Activated CD4-positive, alpha-beta memory T cell treated with anti-CD3 and anti-CD28 coated beads, Interleukin-2, amount 10 ng/mL, durations not matched to agents 7 days and 5 days (primary cell): ENCODE results near the gene TMCC1. TPM values are rescaled to one million over a fixed set of nuclear protein-coding genes. Genes with fewer than 3 reads are reported as not detected.
"Not testable (repeated sequence)": the region's sequence is repeated elsewhere in the genome, so short reads cannot be mapped to it uniquely, and the experiment has no call there.

Experiments used
- CTCF ChIA-PET: fragments of 350-600 bp; sonication (Branson Sonifier 250); formaldehyde crosslinking; loops from one replicate; lab custom pipeline; 2021; ENCODE audit warnings: antibody characterized with exemption, inconsistent platforms; lab: Charles Lee
- POLR2A ChIA-PET: fragments of 350-600 bp; sonication (Branson Sonifier 250); formaldehyde crosslinking; loops from one replicate; lab custom pipeline; 2021; ENCODE audit warnings: antibody characterized with exemption; lab: Charles Lee
- DNase-seq: peaks from one replicate; pipeline ENCODE4 v3.0.0-alpha.2; 2020
- H3K27ac Mint-ChIP-seq: one replicate; pipeline ENCODE4 v1.8.0; 2021; ENCODE audit warnings: mild to moderate bottlenecking, mixed read lengths
- H3K27me3 Mint-ChIP-seq: one replicate; pipeline ENCODE4 v1.8.0; 2021; ENCODE audit warnings: mixed read lengths
- H3K36me3 Mint-ChIP-seq: one replicate; pipeline ENCODE4 v1.8.0; 2021; ENCODE audit warnings: low read depth, mixed read lengths
- H3K4me1 Mint-ChIP-seq: one replicate; pipeline ENCODE4 v1.8.0; 2021; ENCODE audit warnings: mixed read lengths
- H3K4me3 Mint-ChIP-seq: one replicate; pipeline ENCODE4 v1.8.0; 2021; ENCODE audit warnings: mild to moderate bottlenecking, mixed read lengths
- H3K9me3 Mint-ChIP-seq: one replicate; pipeline ENCODE4 v1.8.0; 2021; ENCODE audit warnings: mixed read lengths
- total RNA-seq, 2 experiments: library from RNA; stranded (reverse); gene quantifications; one replicate each; pipeline ENCODE4 v1.2.3, GENCODE V29; 2021

Gene TMCC1
- total RNA-seq, 2 experiments from 2014 or later = 18.5 to 20.4 TPM

- H3K27ac Mint-ChIP-seq = no peak overlapping the region
- CTCF ChIA-PET = no interaction called here
- DNase-seq = no peak
- H3K4me1 Mint-ChIP-seq = no peaks in the 10 kb centered on the region
- no peaks in the 10 kb centered on the region for H3K9me3 Mint-ChIP-seq
- H3K4me3 Mint-ChIP-seq = no peak overlapping the region
- POLR2A ChIA-PET = no interaction called here
- no peaks in the 10 kb centered on the region for H3K27me3 Mint-ChIP-seq
- no peaks in the 10 kb centered on the region for H3K36me3 Mint-ChIP-seq
These were observed 110.0 kb downstream of the TMCC1 start for GRCh38 chr3:129783470-129783869.

DNA sequence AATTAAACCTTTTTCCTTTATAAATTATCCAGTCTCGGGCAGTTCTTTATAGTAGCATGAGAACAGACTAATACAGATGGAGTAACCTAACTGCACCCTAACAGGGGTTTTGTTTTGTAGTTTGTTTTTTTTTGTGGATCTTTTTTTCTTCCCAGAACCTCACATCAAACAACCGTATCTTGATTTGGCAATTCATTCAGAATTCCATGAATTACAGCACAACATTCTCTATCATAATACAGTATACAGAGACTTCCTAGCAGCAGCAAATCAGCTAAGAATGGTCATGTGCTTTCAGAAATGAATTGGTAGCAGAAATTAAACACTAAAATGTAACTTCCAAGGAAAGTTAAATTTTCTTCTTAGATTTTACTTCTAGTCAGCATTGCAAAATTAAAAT, 114.6 kb downstream of the TMCC1 start:
- H3K27me3 Mint-ChIP-seq = no peaks in the 10 kb centered on the region
- peaks cover 3% of the 10 kb centered on the region for H3K9me3 Mint-ChIP-seq
- no peak overlapping the region for H3K27ac Mint-ChIP-seq
- no peak for DNase-seq
- ChIA-PET POLR2A (no interaction called here), CTCF (no interaction called here)
- no peaks in the 10 kb centered on the region for H3K4me1 Mint-ChIP-seq
- no peak overlapping the region for H3K4me3 Mint-ChIP-seq
- H3K36me3 Mint-ChIP-seq = no peaks in the 10 kb centered on the region

DNA sequence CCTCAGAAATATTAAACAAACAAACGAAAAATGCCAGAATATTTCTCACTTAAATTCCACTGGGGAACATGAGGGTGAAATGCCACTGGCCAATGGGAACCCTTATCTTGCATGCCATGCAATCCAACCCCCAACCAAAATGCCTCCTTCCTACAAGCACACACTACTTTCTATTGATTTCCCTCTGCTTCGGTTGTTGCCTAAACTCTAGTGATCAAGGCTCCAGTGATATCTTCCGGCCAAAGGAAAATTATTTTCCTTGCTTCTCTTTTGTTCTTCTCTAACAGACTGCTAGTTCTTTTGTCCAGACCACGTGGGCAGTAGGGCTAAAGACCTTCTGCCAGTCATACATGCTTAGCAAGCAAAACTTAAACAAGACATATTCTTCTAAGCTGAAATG, 115.7 kb downstream of the TMCC1 start:
- DNase-seq = no peak
- CTCF ChIA-PET = no interaction called here
- no peak overlapping the region for H3K27ac Mint-ChIP-seq
- peaks cover 3% of the 10 kb centered on the region for H3K9me3 Mint-ChIP-seq
- no peaks in the 10 kb centered on the region for H3K36me3 Mint-ChIP-seq
- H3K4me1 Mint-ChIP-seq = no peaks in the 10 kb centered on the region
- H3K4me3 Mint-ChIP-seq = no peak overlapping the region
- POLR2A ChIA-PET = no interaction called here
- no peaks in the 10 kb centered on the region for H3K27me3 Mint-ChIP-seq

- no peak overlapping the region for H3K4me3 Mint-ChIP-seq
- no peaks in the 10 kb centered on the region for H3K36me3 Mint-ChIP-seq
- peaks cover 3% of the 10 kb centered on the region for H3K9me3 Mint-ChIP-seq
- ChIA-PET POLR2A (no interaction called here), CTCF (no interaction called here)
- H3K27me3 Mint-ChIP-seq = no peaks in the 10 kb centered on the region
- H3K4me1 Mint-ChIP-seq = no peaks in the 10 kb centered on the region
- no peak overlapping the region for H3K27ac Mint-ChIP-seq
- no peak for DNase-seq
These were observed 117.6 kb downstream of the TMCC1 start for GRCh38 chr3:129775870-129776269.

- Mint-ChIP-seq H3K27ac (no peak overlapping the region), H3K4me3 (no peak overlapping the region), H3K4me1 (no peaks in the 10 kb centered on the region), H3K9me3 (peaks cover 3% of the 10 kb centered on the region), H3K27me3 (no peaks in the 10 kb centered on the region), H3K36me3 (no peaks in the 10 kb centered on the region)
- no peak for DNase-seq
- CTCF ChIA-PET = no interaction called here
- POLR2A ChIA-PET = no interaction called here
These were observed 119.5 kb downstream of the TMCC1 start for GRCh38 chr3:129773691-129774663.

DNA sequence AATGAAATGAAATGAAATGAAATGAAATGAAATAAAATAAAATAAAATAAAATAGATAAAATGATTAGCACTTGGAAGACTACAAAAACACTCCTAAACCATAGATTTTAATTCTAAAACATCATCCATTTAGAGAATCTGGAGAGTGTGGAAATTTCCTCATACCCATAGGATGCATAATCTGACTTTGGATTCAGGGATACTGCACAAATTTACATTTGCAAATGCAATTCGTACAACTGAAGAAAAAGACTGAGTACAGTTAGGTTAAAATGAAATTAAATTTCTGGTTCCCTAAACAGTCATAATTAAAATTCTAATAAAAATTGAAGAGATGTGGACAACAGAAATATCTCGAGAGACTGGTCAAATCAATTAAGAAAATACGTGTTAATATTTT, 122.9 kb downstream of the TMCC1 start:
- Mint-ChIP-seq H3K4me3 (no peak overlapping the region), H3K36me3 (no peaks in the 10 kb centered on the region), H3K27me3 (no peaks in the 10 kb centered on the region), H3K9me3 (peaks cover 3% of the 10 kb centered on the region), H3K27ac (no peak overlapping the region), H3K4me1 (no peaks in the 10 kb centered on the region)
- ChIA-PET CTCF (no interaction called here), POLR2A (no interaction called here)
- DNase-seq = no peak

GRCh38 chr3:129769616-129770015, 123.9 kb downstream of the TMCC1 start:
- Mint-ChIP-seq H3K27me3 (no peaks in the 10 kb centered on the region), H3K36me3 (no peaks in the 10 kb centered on the region), H3K4me1 (no peaks in the 10 kb centered on the region), H3K27ac (no peak overlapping the region), H3K9me3 (peaks cover 3% of the 10 kb centered on the region), H3K4me3 (no peak overlapping the region)
- no peak for DNase-seq
- ChIA-PET CTCF (no interaction called here), POLR2A (no interaction called here)

DNA sequence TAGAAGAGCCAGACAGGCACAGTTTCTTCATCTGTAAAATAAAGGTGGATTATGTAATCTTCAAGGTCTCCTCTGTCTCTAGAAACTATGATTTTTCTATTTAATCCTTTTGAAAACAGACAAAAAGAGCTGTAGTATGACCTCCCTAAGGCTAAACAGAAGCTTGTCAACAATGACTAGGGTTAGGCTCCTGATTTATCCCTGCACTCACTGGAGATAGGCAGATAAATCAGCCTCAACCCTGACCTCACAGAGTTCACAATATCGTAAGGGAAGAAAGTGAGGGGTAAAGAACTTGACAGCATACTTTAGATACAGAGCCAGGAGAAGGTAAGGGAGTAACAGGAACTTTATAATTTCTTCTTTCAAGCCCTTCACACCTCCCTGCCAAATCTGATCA, 124.8 kb downstream of the TMCC1 start:
- H3K36me3 Mint-ChIP-seq = no peaks in the 10 kb centered on the region
- H3K4me3 Mint-ChIP-seq = no peak overlapping the region
- POLR2A ChIA-PET = no interaction called here
- H3K27me3 Mint-ChIP-seq = no peaks in the 10 kb centered on the region
- no peaks in the 10 kb centered on the region for H3K9me3 Mint-ChIP-seq
- DNase-seq = no peak
- no peak overlapping the region for H3K27ac Mint-ChIP-seq
- CTCF ChIA-PET = no interaction called here
- no peaks in the 10 kb centered on the region for H3K4me1 Mint-ChIP-seq

DNA sequence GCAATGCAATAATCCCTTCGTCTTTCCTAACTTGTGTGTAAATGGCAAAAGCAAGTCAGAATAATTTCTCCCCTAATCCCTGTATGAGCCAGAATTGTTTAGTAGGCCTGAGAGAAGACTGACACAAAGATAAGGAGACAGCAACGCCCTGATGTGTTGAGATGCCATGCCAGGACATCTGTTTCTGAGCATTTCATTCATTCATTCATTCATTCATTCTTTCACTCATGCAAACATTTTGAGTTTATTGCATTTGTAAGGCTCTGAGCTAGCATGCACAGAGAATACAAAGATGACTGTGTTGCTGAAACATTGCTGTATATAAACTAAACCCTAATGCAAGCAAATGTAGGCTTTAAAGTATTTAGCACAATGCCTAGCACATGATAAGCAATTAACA, 127.4 kb downstream of the TMCC1 start:
- Mint-ChIP-seq H3K27ac (no peak overlapping the region), H3K4me1 (no peaks in the 10 kb centered on the region), H3K4me3 (no peak overlapping the region), H3K27me3 (no peaks in the 10 kb centered on the region), H3K9me3 (peaks cover 3% of the 10 kb centered on the region), H3K36me3 (no peaks in the 10 kb centered on the region)
- no peak for DNase-seq
- ChIA-PET POLR2A (no interaction called here), CTCF (no interaction called here)

DNA sequence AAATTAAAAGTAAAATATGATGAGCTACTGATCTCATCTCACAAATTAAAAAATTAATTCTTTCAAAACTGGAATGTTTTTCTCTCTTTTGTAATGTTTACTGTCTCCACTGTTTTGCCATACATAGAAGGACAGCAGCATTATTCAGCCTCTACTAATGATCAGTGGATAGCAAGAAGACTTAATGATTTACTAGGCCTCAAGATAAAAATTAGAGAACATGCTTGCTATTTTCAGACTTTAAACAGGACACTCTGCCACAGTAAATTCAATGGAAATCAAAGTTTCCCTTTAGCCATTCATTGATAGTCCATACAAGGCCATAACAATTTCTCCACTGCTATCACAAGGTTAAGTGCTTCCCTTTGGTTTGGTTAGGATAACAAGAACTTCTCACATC, 129.4 kb downstream of the TMCC1 start:
- H3K4me1 Mint-ChIP-seq = peaks cover under 1% of the 10 kb centered on the region
- H3K27me3 Mint-ChIP-seq = no peaks in the 10 kb centered on the region
- no peak overlapping the region for H3K4me3 Mint-ChIP-seq
- no peaks in the 10 kb centered on the region for H3K36me3 Mint-ChIP-seq
- DNase-seq = no peak
- ChIA-PET CTCF (interaction anchor here (0.6 kb wide), 2 partner anchors 8 to 88 kb away, joined by 3 to 4 read pairs; no protein-coding TSS in a partner anchor), POLR2A (no interaction called here)
- H3K9me3 Mint-ChIP-seq = peaks cover 3% of the 10 kb centered on the region
- H3K27ac Mint-ChIP-seq = no peak overlapping the region

- no peaks in the 10 kb centered on the region for H3K27me3 Mint-ChIP-seq
- peaks cover 6% of the 10 kb centered on the region for H3K4me1 Mint-ChIP-seq
- H3K36me3 Mint-ChIP-seq = peaks cover 7% of the 10 kb centered on the region
- no peak for DNase-seq
- H3K4me3 Mint-ChIP-seq = no peak overlapping the region
- POLR2A ChIA-PET = no interaction called here
- H3K9me3 Mint-ChIP-seq = peaks cover 7% of the 10 kb centered on the region
- CTCF ChIA-PET = no interaction called here
- H3K27ac Mint-ChIP-seq = no peak overlapping the region
These were observed 134.7 kb downstream of the TMCC1 start for GRCh38 chr3:129758785-129759320.

GRCh38 chr3:129758306-129758705, 135.2 kb downstream of the TMCC1 start:
- H3K27me3 Mint-ChIP-seq = no peaks in the 10 kb centered on the region
- CTCF ChIA-PET = no interaction called here
- H3K4me3 Mint-ChIP-seq = no peak overlapping the region
- DNase-seq = no peak
- H3K36me3 Mint-ChIP-seq = peaks cover 11% of the 10 kb centered on the region
- H3K4me1 Mint-ChIP-seq = peaks cover 6% of the 10 kb centered on the region
- H3K9me3 Mint-ChIP-seq = peaks cover 11% of the 10 kb centered on the region
- no peak overlapping the region for H3K27ac Mint-ChIP-seq
- POLR2A ChIA-PET = no interaction called here

GRCh38 chr3:129756871-129757270, 136.6 kb downstream of the TMCC1 start:
- CTCF ChIA-PET = no interaction called here
- H3K4me1 Mint-ChIP-seq = peaks cover 6% of the 10 kb centered on the region
- no peaks in the 10 kb centered on the region for H3K27me3 Mint-ChIP-seq
- H3K4me3 Mint-ChIP-seq = no peak overlapping the region
- H3K9me3 Mint-ChIP-seq = peaks cover 21% of the 10 kb centered on the region
- H3K27ac Mint-ChIP-seq = no peak overlapping the region
- no peak for DNase-seq
- POLR2A ChIA-PET = no interaction called here
- peaks cover 22% of the 10 kb centered on the region for H3K36me3 Mint-ChIP-seq

DNA sequence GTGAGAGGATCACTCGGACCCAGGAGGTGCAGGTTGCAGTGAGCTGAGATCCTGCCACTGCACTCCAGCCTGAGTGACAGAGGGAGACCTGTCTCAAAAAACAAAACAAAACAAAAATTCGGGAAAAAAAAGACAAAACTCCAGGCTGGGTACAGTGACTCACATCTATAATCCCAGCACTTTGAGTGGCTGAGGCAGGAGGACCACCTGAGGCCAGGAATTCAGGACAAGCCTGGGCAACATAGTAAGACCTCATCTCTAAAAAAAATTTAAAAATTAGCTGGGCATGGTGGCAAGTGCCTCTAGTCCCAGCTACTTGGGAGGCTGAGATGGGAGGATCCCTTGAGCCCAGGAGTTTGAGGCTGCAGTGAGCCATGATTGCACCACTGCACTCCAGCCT, 142.4 kb downstream of the TMCC1 start:
- H3K4me3 Mint-ChIP-seq, DNase-seq, H3K27me3 Mint-ChIP-seq, CTCF ChIA-PET, H3K27ac Mint-ChIP-seq, POLR2A ChIA-PET: not testable (repeated sequence)
- Mint-ChIP-seq H3K9me3 (peaks cover 17% of the 10 kb centered on the region), H3K36me3 (peaks cover 22% of the 10 kb centered on the region), H3K4me1 (peaks cover 13% of the 10 kb centered on the region)
